RPMI7951 (cell line): Measurements from ENCODE around the gene BCKDHB. TPM values are rescaled to one million over a fixed set of nuclear protein-coding genes. Genes with fewer than 3 reads are reported as not detected.
"Not testable (repeated sequence)": the region's sequence is repeated elsewhere in the genome, so short reads cannot be mapped to it uniquely, and the experiment has no call there.

Source experiments
- DNase-seq: peaks from one replicate; pipeline ENCODE4 v3.0.0-alpha.2; 2012; ENCODE audit warnings: low read depth
- total RNA-seq: library from RNA; depleted of rRNA; stranded (reverse); fragments of >200 nt; shearing (Covaris generic); gene quantifications from 2 replicates; pipeline ENCODE4 v1.2.3, GENCODE V29; 2014; rRNA removed

The BCKDHB gene
- total RNA-seq: 20.5 and 23.2 TPM in 2 replicates

DNA sequence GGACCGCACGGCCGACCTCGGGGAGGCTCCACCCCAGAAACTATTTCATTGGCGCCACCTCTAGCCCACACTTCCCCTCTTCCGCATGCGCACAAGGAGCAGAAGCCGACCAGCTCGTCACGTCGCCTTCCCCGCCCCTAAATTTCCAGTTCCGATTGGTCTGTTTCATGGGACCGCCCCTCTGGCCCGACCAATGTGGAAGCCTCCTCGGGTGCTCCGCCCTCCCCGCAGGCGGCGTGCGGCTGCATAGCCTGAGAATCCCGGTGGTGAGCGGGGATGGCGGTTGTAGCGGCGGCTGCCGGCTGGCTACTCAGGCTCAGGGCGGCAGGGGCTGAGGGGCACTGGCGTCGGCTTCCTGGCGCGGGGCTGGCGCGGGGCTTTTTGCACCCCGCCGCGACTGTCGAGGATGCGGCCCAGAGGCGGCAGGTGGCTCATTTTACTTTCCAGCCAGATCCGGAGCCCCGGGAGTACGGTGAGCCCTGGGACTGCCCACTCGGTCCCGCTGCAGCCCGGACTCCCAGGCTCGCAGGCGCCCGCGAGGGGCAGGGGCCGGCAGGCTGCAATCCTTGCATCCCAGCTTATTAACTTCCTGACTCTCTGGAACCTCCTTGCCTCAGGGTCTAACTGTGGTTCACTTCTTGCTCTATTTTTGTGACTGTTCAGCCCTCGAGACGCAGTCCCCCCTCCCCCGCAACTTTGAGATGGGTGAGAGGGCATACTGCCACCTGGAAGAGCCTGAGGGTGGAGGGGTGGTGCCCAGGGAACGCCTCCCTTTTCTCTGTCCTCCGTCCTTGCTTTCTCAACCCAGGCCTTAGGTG is at the start of gene BCKDHB:
BCKDHB (plus strand) TSS at position 254 of the 818 bp plus-strand sequence; CDS start at position 277, 23 bp downstream.
- DNase-seq: peak; percentile 98

- DNase-seq: no peak
These were observed 45.7 kb upstream of the BCKDHB start for GRCh38 chr6:80060774-80061173.

GRCh38 chr6:80068146-80068545 is 38.3 kb upstream of the BCKDHB start:
- peak; percentile 11 for DNase-seq

GRCh38 chr6:80070431-80070830 is 36.0 kb upstream of the BCKDHB start:
- not testable (repeated sequence) for DNase-seq

DNA sequence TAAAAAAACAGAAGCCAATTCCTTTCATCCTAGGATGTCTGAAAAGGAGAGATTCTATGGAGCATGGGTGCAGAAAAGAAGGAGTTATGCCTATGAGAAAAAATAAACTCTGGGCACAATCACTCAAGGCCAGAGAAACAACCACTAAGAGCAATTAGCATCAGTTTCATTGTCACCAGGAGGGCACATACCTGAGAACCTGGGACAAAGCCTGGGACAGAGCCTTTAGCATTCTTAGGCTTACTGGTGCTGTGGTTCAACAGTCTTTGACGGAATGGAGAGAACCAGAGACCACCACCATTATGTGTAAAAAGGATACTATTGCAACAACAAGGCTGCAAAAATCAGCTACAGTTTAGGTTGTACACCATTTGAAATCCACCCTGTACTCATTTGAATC is 29.4 kb upstream of the BCKDHB start:
- no peak for DNase-seq

DNA sequence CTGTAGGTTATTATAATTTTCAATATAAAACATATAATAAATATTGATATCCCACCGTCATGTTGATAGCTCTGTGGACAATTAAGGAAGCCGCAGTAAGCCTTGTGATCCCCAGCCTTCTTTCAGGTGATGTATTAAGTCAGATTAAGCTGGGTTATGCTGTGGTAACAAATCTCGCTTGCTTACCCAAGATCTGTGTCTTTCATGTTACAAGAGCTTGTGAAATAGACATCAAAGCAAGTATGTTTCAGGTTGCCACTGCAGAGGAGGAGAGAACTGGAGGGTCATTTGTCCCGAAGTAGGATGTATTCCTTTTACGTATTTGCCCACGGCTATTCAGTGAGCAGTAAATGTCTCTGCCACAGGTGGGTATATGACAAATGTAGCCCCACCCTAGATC is 17.8 kb upstream of the BCKDHB start:
- no peak for DNase-seq

DNA sequence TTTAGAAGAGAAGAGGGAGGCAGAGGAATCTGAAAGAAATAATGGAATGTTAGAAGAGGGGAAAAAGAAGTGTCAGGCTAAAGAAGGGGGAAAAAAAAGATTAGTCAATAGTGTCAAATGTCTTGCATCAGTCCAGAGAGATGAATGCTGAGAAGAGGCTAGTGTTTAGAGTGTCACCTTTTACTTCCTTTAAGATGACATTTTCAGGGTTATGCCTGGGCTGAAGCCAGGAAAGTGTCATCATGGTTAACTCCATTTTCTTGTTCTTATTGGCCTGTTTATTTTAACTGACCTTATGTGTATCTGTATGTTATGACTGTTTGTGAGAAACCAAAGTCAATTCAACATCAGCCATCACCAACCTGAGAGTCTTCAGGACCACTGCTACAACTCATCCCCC is 15.0 kb upstream of the BCKDHB start:
- no peak for DNase-seq

DNA sequence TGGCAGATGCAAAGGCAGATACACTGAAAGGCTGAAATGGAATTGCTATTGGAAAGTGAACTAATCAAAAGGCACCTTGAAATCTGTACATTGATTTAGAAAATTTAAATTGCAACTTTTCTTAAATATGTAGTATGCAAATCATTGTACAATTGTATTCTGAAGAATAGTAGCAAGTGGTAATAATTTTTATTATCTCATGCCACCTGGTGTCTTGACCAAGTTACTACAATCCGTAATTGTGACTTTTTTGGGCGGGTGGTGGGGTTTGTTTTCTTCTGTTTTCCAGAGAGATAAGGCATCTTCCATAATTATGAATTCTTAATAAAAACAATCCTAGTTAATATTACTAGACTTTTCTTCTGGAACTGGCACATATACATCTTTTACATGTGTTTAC is 12.5 kb upstream of the BCKDHB start:
- peak; percentile 12 for DNase-seq

- DNase-seq: no peak
These were observed 10.9 kb upstream of the BCKDHB start for GRCh38 chr6:80095600-80095999.

DNA sequence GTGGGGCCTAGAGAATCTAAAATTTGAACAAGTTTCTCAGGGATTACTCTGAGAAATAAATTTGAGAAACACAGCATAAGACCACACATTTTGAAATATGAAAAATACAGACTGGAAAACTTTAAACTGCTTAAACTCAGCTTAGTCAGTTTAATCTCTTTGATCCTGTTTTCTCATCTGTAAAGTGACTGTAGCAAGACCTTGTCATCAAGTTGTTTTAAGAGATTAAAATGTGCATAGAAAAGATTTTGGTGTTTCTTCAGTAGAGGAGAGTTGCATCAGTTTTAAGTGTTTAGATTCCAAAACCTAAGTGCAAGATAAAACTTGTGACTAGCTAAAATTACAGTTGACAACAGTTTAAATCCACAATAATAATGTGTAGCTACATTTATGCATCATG is 8.1 kb upstream of the BCKDHB start:
- no peak for DNase-seq

DNA sequence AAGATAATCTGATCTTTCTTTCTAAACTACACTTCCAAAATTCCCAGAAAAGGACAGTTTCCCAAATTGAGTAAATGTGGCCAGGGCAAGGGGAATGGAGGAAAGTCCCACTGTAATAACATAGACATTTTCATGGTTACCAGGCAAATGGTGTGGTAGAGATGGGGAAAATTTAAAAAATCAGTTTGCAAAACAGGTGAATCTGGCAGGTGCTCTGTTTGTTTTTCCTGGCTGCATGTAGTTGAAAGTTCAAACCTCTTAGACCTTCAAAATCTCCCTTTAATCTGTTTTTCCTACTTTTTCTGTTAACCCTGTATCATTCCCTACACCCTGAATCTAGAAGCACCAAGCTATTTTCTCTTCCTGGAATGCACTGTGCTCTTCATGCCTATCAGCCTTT is 2.0 kb upstream of the BCKDHB start:
- no peak for DNase-seq

- DNase-seq: no peak
These were observed 476 bp upstream of the BCKDHB start for GRCh38 chr6:80105972-80106417.

DNA sequence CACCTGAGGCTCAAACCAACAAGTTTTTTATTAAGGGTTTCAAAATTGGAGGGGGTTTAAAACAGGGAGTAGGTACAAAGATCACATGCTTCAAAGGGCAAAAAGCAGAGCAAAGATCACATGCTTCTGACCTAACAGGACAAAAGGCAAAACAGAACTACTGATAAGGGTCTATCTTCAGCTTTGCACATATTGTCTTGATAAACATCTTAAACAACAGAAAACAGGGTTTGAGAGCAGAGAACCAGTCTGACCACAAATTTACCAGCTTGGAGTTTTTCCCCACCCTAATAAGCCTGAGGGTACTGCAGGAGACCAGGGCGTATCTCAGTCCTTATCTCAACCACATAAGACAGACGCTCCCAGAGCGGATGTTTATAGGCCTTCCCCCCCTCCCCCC is 16.1 kb downstream of the BCKDHB start:
- not testable (repeated sequence) for DNase-seq

- no peak for DNase-seq
These were observed 20.3 kb downstream of the BCKDHB start for GRCh38 chr6:80126657-80127345.

GRCh38 chr6:80129485-80129884 is 23.0 kb downstream of the BCKDHB start:
- DNase-seq: no peak

DNA sequence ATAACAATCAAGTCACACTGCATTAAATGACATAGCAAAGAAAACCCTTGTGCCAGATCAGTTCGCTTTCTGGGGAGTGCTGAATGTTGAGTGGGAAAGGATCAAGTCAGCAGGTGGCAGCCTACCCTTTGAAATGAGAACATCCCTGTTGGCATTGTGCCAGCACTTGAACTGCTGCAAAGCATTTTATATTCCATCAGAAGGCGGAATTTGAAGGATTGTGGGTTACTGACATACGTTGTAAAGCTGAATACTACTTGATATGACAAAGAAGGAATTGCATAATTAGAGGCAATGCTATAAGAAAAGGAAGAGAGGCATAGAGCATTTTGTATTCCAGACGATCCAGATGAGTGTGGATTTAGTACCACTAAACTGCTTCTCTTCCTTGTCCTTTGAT is 26.5 kb downstream of the BCKDHB start:
- peak; percentile 45 for DNase-seq

DNA sequence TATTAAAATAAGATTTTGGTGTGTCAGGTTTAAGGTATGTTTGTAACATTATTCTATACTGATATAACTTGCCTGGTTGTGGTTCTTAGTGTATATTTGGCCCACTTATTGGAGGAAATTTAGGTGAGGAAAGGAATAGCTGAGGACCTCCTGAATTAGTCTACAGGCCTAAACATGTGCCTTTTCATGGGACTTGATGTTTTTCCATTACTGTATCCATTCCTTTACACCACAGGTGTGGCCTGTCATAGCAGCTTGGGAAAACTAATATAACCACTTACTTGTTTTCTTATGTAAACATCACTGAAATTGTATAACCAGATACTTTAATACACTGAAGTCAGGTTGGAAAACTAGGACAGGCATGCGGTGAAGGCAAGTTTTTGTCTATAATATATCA is 27.6 kb downstream of the BCKDHB start:
- no peak for DNase-seq

DNA sequence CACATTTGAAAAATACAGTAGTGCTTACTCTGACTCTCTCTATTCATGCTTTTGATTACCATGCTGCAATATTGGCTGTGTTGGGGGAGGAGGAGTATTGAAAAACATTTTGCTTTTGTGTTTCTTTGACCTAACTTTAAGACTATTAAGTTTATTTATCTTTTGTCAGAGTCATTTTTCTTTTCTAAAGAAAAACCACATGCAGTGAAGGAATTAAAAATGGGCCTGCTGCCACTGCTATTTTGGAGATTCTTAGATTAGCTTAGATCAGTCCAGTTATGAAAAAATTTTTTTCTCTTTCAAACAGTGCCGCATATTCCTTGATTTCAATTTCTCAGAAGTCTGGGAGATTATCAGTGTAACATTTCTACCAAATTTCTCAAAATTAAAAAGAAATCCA is 36.1 kb downstream of the BCKDHB start:
- DNase-seq: no peak

- DNase-seq: peak; percentile 92
These were observed 37.0 kb downstream of the BCKDHB start for GRCh38 chr6:80143419-80143937.

- no peak for DNase-seq
These were observed 38.4 kb downstream of the BCKDHB start for GRCh38 chr6:80144753-80145315.

DNA sequence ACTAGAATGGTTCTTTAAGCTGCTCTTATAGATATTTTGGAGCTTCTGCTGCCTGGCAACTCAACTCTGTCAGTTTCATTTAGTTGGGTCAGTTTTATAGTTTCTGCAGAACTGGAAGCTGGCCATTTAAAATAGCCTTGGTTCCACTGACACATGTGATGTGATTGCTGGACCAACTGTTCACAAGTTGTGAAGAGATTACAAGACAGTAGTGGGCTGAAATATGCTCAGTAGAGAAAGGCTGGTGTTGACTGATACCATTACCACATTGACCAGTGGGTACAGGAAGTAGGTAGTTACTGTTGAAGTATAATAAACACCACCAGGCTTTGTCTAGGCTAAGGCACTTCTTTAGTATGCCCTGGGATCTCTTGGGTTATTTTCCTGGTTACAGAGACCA is 39.0 kb downstream of the BCKDHB start:
- no peak for DNase-seq

GRCh38 chr6:80145921-80146320 is 39.5 kb downstream of the BCKDHB start:
- no peak for DNase-seq

GRCh38 chr6:80148220-80148619 is 41.7 kb downstream of the BCKDHB start:
- no peak for DNase-seq
